ENCODE measurements around the gene HOMER2.

DNA sequence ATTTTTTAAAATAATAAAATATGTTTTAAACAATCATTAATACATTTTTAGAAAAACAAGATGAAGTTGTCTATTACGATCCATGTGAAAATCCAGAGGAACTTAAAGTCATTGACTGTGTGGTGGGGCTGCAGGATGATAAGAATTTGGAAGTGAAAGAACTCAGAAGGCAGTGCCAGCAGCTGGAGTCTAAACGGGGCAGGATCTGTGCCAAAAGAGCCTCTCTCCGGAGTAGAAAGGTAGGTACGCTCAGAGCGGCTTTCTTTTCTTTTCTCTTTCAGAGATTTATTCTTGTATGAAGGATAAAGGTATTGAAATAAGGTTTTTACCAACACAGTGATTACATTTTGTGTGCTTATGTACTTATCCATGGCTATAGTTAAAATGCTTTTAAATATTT, 129.5 kb downstream of the HOMER2 start:
- TF ChIP-seq, protein P1, sequence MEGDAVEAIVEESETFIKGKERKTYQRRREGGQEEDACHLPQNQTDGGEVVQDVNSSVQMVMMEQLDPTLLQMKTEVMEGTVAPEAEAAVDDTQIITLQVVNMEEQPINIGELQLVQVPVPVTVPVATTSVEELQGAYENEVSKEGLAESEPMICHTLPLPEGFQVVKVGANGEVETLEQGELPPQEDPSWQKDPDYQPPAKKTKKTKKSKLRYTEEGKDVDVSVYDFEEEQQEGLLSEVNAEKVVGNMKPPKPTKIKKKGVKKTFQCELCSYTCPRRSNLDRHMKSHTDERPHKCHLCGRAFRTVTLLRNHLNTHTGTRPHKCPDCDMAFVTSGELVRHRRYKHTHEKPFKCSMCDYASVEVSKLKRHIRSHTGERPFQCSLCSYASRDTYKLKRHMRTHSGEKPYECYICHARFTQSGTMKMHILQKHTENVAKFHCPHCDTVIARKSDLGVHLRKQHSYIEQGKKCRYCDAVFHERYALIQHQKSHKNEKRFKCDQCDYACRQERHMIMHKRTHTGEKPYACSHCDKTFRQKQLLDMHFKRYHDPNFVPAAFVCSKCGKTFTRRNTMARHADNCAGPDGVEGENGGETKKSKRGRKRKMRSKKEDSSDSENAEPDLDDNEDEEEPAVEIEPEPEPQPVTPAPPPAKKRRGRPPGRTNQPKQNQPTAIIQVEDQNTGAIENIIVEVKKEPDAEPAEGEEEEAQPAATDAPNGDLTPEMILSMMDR (IDR thresholded peaks at IDR 0.05; ENCODE audit: insufficient read depth, low read length) = no peak
- TF ChIP-seq POLR2AphosphoS5 (IDR thresholded peaks at IDR 0.05; ENCODE audit: low read depth) (no peak), GABPA (IDR thresholded peaks at IDR 0.05; ENCODE audit: low read depth) (no peak)
- TF ChIP-seq, protein P2, sequence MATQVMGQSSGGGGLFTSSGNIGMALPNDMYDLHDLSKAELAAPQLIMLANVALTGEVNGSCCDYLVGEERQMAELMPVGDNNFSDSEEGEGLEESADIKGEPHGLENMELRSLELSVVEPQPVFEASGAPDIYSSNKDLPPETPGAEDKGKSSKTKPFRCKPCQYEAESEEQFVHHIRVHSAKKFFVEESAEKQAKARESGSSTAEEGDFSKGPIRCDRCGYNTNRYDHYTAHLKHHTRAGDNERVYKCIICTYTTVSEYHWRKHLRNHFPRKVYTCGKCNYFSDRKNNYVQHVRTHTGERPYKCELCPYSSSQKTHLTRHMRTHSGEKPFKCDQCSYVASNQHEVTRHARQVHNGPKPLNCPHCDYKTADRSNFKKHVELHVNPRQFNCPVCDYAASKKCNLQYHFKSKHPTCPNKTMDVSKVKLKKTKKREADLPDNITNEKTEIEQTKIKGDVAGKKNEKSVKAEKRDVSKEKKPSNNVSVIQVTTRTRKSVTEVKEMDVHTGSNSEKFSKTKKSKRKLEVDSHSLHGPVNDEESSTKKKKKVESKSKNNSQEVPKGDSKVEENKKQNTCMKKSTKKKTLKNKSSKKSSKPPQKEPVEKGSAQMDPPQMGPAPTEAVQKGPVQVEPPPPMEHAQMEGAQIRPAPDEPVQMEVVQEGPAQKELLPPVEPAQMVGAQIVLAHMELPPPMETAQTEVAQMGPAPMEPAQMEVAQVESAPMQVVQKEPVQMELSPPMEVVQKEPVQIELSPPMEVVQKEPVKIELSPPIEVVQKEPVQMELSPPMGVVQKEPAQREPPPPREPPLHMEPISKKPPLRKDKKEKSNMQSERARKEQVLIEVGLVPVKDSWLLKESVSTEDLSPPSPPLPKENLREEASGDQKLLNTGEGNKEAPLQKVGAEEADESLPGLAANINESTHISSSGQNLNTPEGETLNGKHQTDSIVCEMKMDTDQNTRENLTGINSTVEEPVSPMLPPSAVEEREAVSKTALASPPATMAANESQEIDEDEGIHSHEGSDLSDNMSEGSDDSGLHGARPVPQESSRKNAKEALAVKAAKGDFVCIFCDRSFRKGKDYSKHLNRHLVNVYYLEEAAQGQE (IDR thresholded peaks at IDR 0.05; ENCODE audit: insufficient replicate concordance, low read depth) = no peak

Measured in HL-60 (cell line).